GM12878 (cell line): Measurements from ENCODE around the gene TUBA4B. TPM values are rescaled to one million over a fixed set of nuclear protein-coding genes. Genes with fewer than 3 reads are reported as not detected.

Experiments
- ATAC-seq: fragments of 200-7000 bp; cut with Tn5 transposase; 3 replicates; pipeline ENCODE4 v1.9.1; 2020; ENCODE audit warnings: mild to moderate bottlenecking, moderate library complexity
- BruUV-seq: library from RNA; stranded (reverse); fragments of 400-500 nt; replicated peaks from 2 replicates; lab custom pipeline; 2021; lab: Mats Ljungman, UMichigan
- CTCF ChIA-PET: fragments of 300-600 bp; sonication (Branson Sonifier 250); formaldehyde crosslinking; extraction: SDS; loops from one replicate; lab custom pipeline; 2021; ENCODE audit warnings: inconsistent platforms; lab: Yijun Ruan, JAX
- POLR2A ChIA-PET: fragments of 350-600 bp; formaldehyde crosslinking; extraction: SDS; loops from one replicate; lab custom pipeline; 2021; ENCODE audit warnings: inconsistent platforms; lab: Charles Lee
- RAD21 ChIA-PET: fragments of 300-600 bp; sonication (Branson Sonifier 250); formaldehyde crosslinking; loops from one replicate; lab custom pipeline; 2023; ENCODE audit warnings: antibody characterized with exemption; ENCODE audit not compliant: unreplicated experiment; lab: Charles Lee
- SMC1A ChIA-PET: fragments of 300-600 bp; sonication (Branson Sonifier 250); formaldehyde crosslinking; loops from one replicate; lab custom pipeline; 2023; ENCODE audit not compliant: unreplicated experiment, uncharacterized antibody; lab: Charles Lee
- DNase-seq: peaks from one replicate; pipeline ENCODE4 v3.0.0-alpha.2; 2011; ENCODE audit warnings: low read depth, low spot score
- FAIRE-seq: peaks from 3 replicates; lab custom pipeline; 2011; peaks lifted over from hg19 to GRCh38; lab: Jason Lieb, UNC
- H2AFZ ChIP-seq: 2 replicates; pipeline ENCODE4 v1.6.0; 2011; ENCODE audit warnings: low read depth, low read length, control low read depth; ENCODE audit not compliant: control insufficient read depth
- H3K27ac ChIP-seq: 2 replicates; pipeline ENCODE4 v1.5.1; 2011; ENCODE audit warnings: control low read depth; ENCODE audit not compliant: control insufficient read depth, insufficient read depth
- H3K27me3 ChIP-seq, 2 experiments: replicated peaks in 1 of 2; 2 replicates each; pipeline versions ENCODE4 v1.6.0 to v1.6.1; 2011; ENCODE audit warnings: low read length in 1 of 2; ENCODE audit not compliant: control insufficient read depth in 2 of 2, insufficient read depth in 2 of 2
- H3K36me3 ChIP-seq, 2 experiments: 2 replicates each; pipeline ENCODE4 v1.5.1; 2011; ENCODE audit warnings: low read length in 1 of 2; ENCODE audit not compliant: control insufficient read depth in 2 of 2, insufficient read depth in 2 of 2
- H3K4me1 ChIP-seq: 2 replicates; pipeline ENCODE4 v1.6.1; 2011; ENCODE audit warnings: mild to moderate bottlenecking, low read length, moderate library complexity, mixed read lengths; ENCODE audit not compliant: control insufficient read depth, insufficient read depth
- H3K4me2 ChIP-seq: 2 replicates; pipeline ENCODE4 v1.6.0; 2011; ENCODE audit warnings: control low read depth; ENCODE audit not compliant: control insufficient read depth, insufficient read depth
- H3K4me3 ChIP-seq: fragments of 200-600 bp; sonication (generic); 2 replicates; pipeline ENCODE4 v1.5.1; 2016
- H3K79me2 ChIP-seq: 2 replicates; pipeline ENCODE4 v1.6.0; 2011; ENCODE audit warnings: low read length; ENCODE audit not compliant: control insufficient read depth, insufficient read depth
- H3K9ac ChIP-seq: 2 replicates; pipeline ENCODE4 v1.8.0; 2011; ENCODE audit warnings: low read length, control low read depth, mixed read lengths; ENCODE audit not compliant: control insufficient read depth, insufficient read depth
- H3K9me3 ChIP-seq: replicated peaks from 3 replicates; pipeline ENCODE4 v1.5.1; 2011; ENCODE audit warnings: mild to moderate bottlenecking, low read length; ENCODE audit not compliant: control insufficient read depth, insufficient read depth
- H4K20me1 ChIP-seq: 2 replicates; pipeline ENCODE4 v1.6.0; 2011; ENCODE audit not compliant: control insufficient read depth, insufficient read depth
- BCL11A ChIP-seq: IDR thresholded peaks from 2 replicates; pipeline ENCODE4 v1.6.1; 2011; ENCODE audit warnings: low read depth, low read length
- CBFB ChIP-seq: IDR thresholded peaks from 2 replicates; pipeline ENCODE4 v1.6.1; 2016; ENCODE audit warnings: antibody characterized with exemption, low read depth
- DPF2 ChIP-seq: fragments of 450-650 bp; IDR thresholded peaks from 2 replicates; pipeline ENCODE4 v1.6.1; 2017; ENCODE audit warnings: mild to moderate bottlenecking
- EGR1 ChIP-seq, 2 experiments: IDR thresholded peaks; 1 replicate in 1 of 2; 2 replicates in 1 of 2; pipeline ENCODE4 v1.6.1; 2011 to 2012; ENCODE audit warnings: low read depth in 2 of 2, low read length in 2 of 2, borderline replicate concordance in 1 of 2, mild to moderate bottlenecking in 1 of 2, moderate library complexity in 1 of 2
- KLF5 ChIP-seq: fragments of 450-650 bp; IDR thresholded peaks from 2 replicates; pipeline ENCODE4 v1.6.1; 2014; ENCODE audit warnings: mild to moderate bottlenecking; ENCODE audit not compliant: partially characterized antibody
- RELA ChIP-seq: fragments of 450-650 bp; IDR thresholded peaks from 2 replicates; pipeline ENCODE4 v1.8.0; 2014; ENCODE audit warnings: borderline replicate concordance; ENCODE audit not compliant: partially characterized antibody
- SREBF2 ChIP-seq: IDR thresholded peaks from 2 replicates; pipeline ENCODE4 v1.6.1; 2012; ENCODE audit warnings: mild to moderate bottlenecking, low read length
- TBL1XR1 ChIP-seq: IDR thresholded peaks from 2 replicates; pipeline ENCODE4 v1.6.1; 2012; ENCODE audit warnings: low read depth, low read length, improper control_type of control experiment
- TCF7 ChIP-seq: IDR thresholded peaks from 2 replicates; pipeline ENCODE4 v1.6.1; 2014; ENCODE audit warnings: antibody characterized with exemption, borderline replicate concordance
- WGBS: methylation state at CpG from one replicate; pipeline ENCODE4 v1.1.6; 2016; ENCODE audit warnings: low lambda C conversion rate; ENCODE audit not compliant: insufficient replicate concordance, insufficient coverage; ENCODE audit errors: missing lambda C conversion rate; 5-methylcytosine and 5-hydroxymethylcytosine counted together
- in situ Hi-C: fragments of 300-500 bp; cut with MboI; formaldehyde crosslinking; loops from 9 replicates; pipeline ENCODE4 v1.14.3; 2018; ENCODE audit warnings: mixed read lengths
- intact Hi-C: fragments of 100-400 bp; cut with micrococcal nuclease; formaldehyde crosslinking; loops from one replicate; pipeline ENCODE4 v1.14.2; 2022; ENCODE audit not compliant: unreplicated experiment
- polyA plus RNA-seq, 11 experiments: library from polyadenylated mRNA; depleted of rRNA in 4 of 11; unstranded in 6 of 11; stranded (reverse) in 5 of 11; fragments of >200 nt; fragmentation: Nextera tagmentation in 4 of 11; fragmentation: Illumina TruSeq in 1 of 11; extraction: Ambion mirVana in 4 of 11; extraction: Trizol in 1 of 11; gene quantifications; 1 replicate in 1 of 11; 2 replicates in 10 of 11; pipeline versions ENCODE4 v1.2.1 to v1.2.3, GENCODE V29; 2011 to 2016; ENCODE audit warnings: inconsistent platforms in 2 of 11, missing spikeins in 2 of 11, low read depth in 1 of 11
- total RNA-seq, 4 experiments: library from RNA; depleted of rRNA in 3 of 4; stranded (reverse); fragments of >200 nt in 3 of 4; fragmentation: Illumina TruSeq in 1 of 4; extraction: Trizol in 1 of 4; gene quantifications; 2 replicates each; pipeline versions ENCODE4 v1.2.1 to v1.2.3, GENCODE V29; 2013 to 2021
- TF ChIP-seq, protein P1 (sequence below): fragments of 450-650 bp; IDR thresholded peaks from 2 replicates; pipeline ENCODE4 v1.6.1; 2017; ENCODE audit warnings: low read depth, mild to moderate bottlenecking, moderate library complexity
- TF ChIP-seq, protein P2 (sequence below): IDR thresholded peaks from 2 replicates; pipeline ENCODE4 v1.6.1; 2012; ENCODE audit warnings: improper control_type of control experiment, low read depth, low read length; ENCODE audit not compliant: insufficient replicate concordance
- TF ChIP-seq, protein P3 (sequence below): fragments of 150-350 bp; IDR thresholded peaks from 2 replicates; pipeline ENCODE4 v1.6.1; 2016; ENCODE audit warnings: low read depth, low read length

Gene TUBA4B
- total and polyA plus RNA-seq, 10 of the 15 experiments (the other 5 are each of a cell fraction or from before 2014, with no cell fraction given) = 0.07 TPM; not detected in 9

DNA sequence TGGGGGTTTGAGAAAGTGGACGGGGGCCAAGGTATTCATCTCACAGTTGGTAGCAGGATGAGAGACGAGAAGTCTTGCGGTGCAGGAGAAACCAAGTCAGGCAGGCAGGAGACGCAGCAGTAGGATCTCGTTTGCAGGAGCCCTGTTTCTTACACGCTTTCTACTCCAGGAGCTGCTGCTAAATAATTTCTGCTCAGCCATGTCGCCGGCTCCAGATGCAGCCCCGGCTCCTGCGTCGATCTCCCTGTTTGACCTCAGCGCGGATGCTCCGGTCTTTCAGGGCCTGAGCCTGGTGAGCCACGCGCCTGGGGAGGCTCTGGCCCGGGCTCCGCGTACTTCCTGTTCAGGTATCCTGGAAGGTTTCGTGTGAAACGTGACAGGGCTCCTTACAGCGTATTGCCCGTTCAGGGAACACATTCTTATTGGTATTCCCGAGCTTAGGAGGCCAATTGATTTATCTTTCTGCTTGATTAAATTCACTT, 22.9 kb upstream of the TUBA4B start:
- no peak for DNase-seq
- H3K9ac ChIP-seq = peak overlapping the region; percentile 92
- ChIA-PET SMC1A (interaction anchor here (0.9 to 2.7 kb wide), 12 partner anchors 9 to 92 kb away, joined by 3 to 22 read pairs (median 4); partner anchors contain the start of genes ABCB6, CNPPD1, GLB1L and STK16), POLR2A (interaction anchor here (0.6 to 3.5 kb wide), 13 partner anchors 12 to 672 kb away, joined by 3 to 45 read pairs (median 7); partner anchors contain the start of genes ABCB6, CNPPD1, DNAJB2 and DNPEP), CTCF (interaction anchor here (0.8 to 2.8 kb wide), 12 partner anchors 7 to 349 kb away, joined by 3 to 16 read pairs (median 6); partner anchors contain the start of genes GLB1L, STK16, WNT10A and ZFAND2B), RAD21 (interaction anchor here (1.0 to 2.6 kb wide), 8 partner anchors 12 to 70 kb away, joined by 3 to 14 read pairs (median 6); partner anchors contain the start of genes ABCB6, GLB1L, STK16 and ZFAND2B)
- peak overlapping the region; percentile 89 for H3K4me3 ChIP-seq
- FAIRE-seq = no peak
- in situ Hi-C loops = no loop called here
- H3K36me3 ChIP-seq = peaks cover 8 to 32% of the 10 kb centered on the region in 2 experiments
- TSS peak; percentile 77 for BruUV-seq
- H4K20me1 ChIP-seq = no peaks in the 10 kb centered on the region
- peaks cover 44% of the 10 kb centered on the region for H3K79me2 ChIP-seq
- H2AFZ ChIP-seq = peak overlapping the region; percentile 45
- intact Hi-C loops = no loop called here
- H3K27ac ChIP-seq = peak overlapping the region; percentile 83
- peak; percentile 56 for ATAC-seq
- H3K4me1 ChIP-seq = peaks cover 15% of the 10 kb centered on the region
- no peaks in the 10 kb centered on the region for H3K27me3 ChIP-seq
- WGBS = under 1% methylated on average over 24 of the region's 24 CpGs
- H3K9me3 ChIP-seq = no peaks in the 10 kb centered on the region
- H3K4me2 ChIP-seq = peak overlapping the region; percentile 74
- TF ChIP-seq DPF2 = no peak
- no peak for TF ChIP-seq RELA
- TF ChIP-seq, protein P1, sequence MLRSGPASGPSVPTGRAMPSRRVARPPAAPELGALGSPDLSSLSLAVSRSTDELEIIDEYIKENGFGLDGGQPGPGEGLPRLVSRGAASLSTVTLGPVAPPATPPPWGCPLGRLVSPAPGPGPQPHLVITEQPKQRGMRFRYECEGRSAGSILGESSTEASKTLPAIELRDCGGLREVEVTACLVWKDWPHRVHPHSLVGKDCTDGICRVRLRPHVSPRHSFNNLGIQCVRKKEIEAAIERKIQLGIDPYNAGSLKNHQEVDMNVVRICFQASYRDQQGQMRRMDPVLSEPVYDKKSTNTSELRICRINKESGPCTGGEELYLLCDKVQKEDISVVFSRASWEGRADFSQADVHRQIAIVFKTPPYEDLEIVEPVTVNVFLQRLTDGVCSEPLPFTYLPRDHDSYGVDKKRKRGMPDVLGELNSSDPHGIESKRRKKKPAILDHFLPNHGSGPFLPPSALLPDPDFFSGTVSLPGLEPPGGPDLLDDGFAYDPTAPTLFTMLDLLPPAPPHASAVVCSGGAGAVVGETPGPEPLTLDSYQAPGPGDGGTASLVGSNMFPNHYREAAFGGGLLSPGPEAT = 0 out of 2 replicates have a peak, but pooled peaks have one; percentile 5
- TF ChIP-seq BCL11A = no peak
- no peak for TF ChIP-seq SREBF2
- TF ChIP-seq, protein P2, sequence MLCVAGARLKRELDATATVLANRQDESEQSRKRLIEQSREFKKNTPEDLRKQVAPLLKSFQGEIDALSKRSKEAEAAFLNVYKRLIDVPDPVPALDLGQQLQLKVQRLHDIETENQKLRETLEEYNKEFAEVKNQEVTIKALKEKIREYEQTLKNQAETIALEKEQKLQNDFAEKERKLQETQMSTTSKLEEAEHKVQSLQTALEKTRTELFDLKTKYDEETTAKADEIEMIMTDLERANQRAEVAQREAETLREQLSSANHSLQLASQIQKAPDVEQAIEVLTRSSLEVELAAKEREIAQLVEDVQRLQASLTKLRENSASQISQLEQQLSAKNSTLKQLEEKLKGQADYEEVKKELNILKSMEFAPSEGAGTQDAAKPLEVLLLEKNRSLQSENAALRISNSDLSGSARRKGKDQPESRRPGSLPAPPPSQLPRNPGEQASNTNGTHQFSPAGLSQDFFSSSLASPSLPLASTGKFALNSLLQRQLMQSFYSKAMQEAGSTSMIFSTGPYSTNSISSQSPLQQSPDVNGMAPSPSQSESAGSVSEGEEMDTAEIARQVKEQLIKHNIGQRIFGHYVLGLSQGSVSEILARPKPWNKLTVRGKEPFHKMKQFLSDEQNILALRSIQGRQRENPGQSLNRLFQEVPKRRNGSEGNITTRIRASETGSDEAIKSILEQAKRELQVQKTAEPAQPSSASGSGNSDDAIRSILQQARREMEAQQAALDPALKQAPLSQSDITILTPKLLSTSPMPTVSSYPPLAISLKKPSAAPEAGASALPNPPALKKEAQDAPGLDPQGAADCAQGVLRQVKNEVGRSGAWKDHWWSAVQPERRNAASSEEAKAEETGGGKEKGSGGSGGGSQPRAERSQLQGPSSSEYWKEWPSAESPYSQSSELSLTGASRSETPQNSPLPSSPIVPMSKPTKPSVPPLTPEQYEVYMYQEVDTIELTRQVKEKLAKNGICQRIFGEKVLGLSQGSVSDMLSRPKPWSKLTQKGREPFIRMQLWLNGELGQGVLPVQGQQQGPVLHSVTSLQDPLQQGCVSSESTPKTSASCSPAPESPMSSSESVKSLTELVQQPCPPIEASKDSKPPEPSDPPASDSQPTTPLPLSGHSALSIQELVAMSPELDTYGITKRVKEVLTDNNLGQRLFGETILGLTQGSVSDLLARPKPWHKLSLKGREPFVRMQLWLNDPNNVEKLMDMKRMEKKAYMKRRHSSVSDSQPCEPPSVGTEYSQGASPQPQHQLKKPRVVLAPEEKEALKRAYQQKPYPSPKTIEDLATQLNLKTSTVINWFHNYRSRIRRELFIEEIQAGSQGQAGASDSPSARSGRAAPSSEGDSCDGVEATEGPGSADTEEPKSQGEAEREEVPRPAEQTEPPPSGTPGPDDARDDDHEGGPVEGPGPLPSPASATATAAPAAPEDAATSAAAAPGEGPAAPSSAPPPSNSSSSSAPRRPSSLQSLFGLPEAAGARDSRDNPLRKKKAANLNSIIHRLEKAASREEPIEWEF = no peak
- TF ChIP-seq, protein P3, sequence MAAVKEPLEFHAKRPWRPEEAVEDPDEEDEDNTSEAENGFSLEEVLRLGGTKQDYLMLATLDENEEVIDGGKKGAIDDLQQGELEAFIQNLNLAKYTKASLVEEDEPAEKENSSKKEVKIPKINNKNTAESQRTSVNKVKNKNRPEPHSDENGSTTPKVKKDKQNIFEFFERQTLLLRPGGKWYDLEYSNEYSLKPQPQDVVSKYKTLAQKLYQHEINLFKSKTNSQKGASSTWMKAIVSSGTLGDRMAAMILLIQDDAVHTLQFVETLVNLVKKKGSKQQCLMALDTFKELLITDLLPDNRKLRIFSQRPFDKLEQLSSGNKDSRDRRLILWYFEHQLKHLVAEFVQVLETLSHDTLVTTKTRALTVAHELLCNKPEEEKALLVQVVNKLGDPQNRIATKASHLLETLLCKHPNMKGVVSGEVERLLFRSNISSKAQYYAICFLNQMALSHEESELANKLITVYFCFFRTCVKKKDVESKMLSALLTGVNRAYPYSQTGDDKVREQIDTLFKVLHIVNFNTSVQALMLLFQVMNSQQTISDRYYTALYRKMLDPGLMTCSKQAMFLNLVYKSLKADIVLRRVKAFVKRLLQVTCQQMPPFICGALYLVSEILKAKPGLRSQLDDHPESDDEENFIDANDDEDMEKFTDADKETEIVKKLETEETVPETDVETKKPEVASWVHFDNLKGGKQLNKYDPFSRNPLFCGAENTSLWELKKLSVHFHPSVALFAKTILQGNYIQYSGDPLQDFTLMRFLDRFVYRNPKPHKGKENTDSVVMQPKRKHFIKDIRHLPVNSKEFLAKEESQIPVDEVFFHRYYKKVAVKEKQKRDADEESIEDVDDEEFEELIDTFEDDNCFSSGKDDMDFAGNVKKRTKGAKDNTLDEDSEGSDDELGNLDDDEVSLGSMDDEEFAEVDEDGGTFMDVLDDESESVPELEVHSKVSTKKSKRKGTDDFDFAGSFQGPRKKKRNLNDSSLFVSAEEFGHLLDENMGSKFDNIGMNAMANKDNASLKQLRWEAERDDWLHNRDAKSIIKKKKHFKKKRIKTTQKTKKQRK = no peak
- no peak for TF ChIP-seq EGR1 (IDR thresholded peaks at IDR 0.05; ENCODE audit: borderline replicate concordance in 1 of 2, low read depth in 2 of 2, low read length in 2 of 2)
- no peak for TF ChIP-seq TCF7
- TF ChIP-seq KLF5 = no peak
- no peak for TF ChIP-seq TBL1XR1
- no peak for TF ChIP-seq CBFB
